MCF 10A (cell line): Measurements from ENCODE around the gene MMP28. TPM values are rescaled to one million over a fixed set of nuclear protein-coding genes. Genes with fewer than 3 reads are reported as not detected.

Source experiments
- BruUV-seq: library from RNA; stranded (reverse); fragments of 400-500 nt; replicated peaks from 2 replicates; lab custom pipeline; 2021; lab: Mats Ljungman, UMichigan
- CTCF ChIA-PET: fragments of 300-600 bp; sonication (Branson Sonifier 250); formaldehyde crosslinking; extraction: SDS; loops from one replicate; lab custom pipeline; 2021; ENCODE audit warnings: antibody characterized with exemption, inconsistent platforms; lab: Yijun Ruan, JAX
- POLR2A ChIA-PET: fragments of 300-600, 350-650 bp; sonication (Branson Sonifier 250); formaldehyde crosslinking; extraction: SDS; loops from one replicate; lab custom pipeline; 2020; ENCODE audit warnings: antibody characterized with exemption, inconsistent platforms; lab: Yijun Ruan, JAX
- DNase-seq: peaks from one replicate; pipeline ENCODE4 v3.0.0-alpha.2; 2018; ENCODE audit not compliant: unreplicated experiment
- H3K27ac Mint-ChIP-seq: one replicate; pipeline ENCODE4 v1.8.0; 2022; ENCODE audit warnings: mild to moderate bottlenecking, low read depth, mixed read lengths; ENCODE audit not compliant: unreplicated experiment
- H3K27me3 Mint-ChIP-seq: one replicate; pipeline ENCODE4 v1.8.0; 2022; ENCODE audit warnings: mixed read lengths; ENCODE audit not compliant: insufficient read depth, unreplicated experiment
- H3K36me3 Mint-ChIP-seq: one replicate; pipeline ENCODE4 v1.8.0; 2022; ENCODE audit warnings: mild to moderate bottlenecking, moderate library complexity, mixed read lengths; ENCODE audit not compliant: insufficient read depth, unreplicated experiment
- H3K4me1 Mint-ChIP-seq: one replicate; pipeline ENCODE4 v1.8.0; 2022; ENCODE audit warnings: mixed read lengths; ENCODE audit not compliant: insufficient read depth, unreplicated experiment
- H3K4me3 Mint-ChIP-seq: one replicate; pipeline ENCODE4 v1.8.0; 2022; ENCODE audit warnings: mild to moderate bottlenecking, moderate library complexity, mixed read lengths; ENCODE audit not compliant: unreplicated experiment
- H3K9me3 Mint-ChIP-seq: one replicate; pipeline ENCODE4 v1.8.0; 2022; ENCODE audit warnings: mixed read lengths; ENCODE audit not compliant: unreplicated experiment
- intact Hi-C: fragments of 100-400 bp; cut with micrococcal nuclease; formaldehyde crosslinking; loops from 2 replicates; pipeline ENCODE4 v1.14.1; 2022
- total RNA-seq: library from RNA; stranded (reverse); gene quantifications from 2 replicates; pipeline ENCODE4 v1.2.3, GENCODE V29; 2022
- TF ChIP-seq, protein P1 (sequence below): fragments of 200-600 bp; IDR thresholded peaks from one replicate; pipeline ENCODE4 v1.8.0; 2022; ENCODE audit warnings: antibody characterized with exemption, mild to moderate bottlenecking; ENCODE audit not compliant: unreplicated experiment

Gene MMP28
- total RNA-seq, 1 experiment from 2014 or later = 27.4 TPM

DNA sequence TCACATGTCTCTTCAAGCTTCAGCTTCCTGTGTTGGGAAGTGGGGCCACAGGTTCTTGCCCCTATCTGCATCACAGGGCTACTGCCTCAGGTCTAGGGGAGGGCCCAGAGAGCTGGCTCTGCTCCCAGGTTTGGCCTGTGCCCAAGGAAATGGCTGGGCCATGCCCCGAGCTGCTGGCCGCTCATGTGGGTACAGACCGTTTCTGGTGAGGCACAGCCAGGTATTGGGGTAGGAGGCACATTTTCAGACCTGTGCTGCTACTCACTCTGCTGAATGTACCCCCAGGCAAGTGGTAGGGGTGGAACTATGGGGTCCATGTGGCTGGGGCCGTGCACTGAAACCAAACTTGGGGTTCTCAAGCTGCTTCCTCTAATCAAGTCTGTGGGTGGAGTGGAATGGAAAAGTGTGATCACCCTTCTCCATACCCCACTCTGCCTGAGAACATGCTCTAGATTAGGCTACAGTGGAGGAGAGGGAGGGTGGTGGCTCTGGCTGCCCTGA lies 47.0 kb downstream of the MMP28 start:
- TF ChIP-seq, protein P1, sequence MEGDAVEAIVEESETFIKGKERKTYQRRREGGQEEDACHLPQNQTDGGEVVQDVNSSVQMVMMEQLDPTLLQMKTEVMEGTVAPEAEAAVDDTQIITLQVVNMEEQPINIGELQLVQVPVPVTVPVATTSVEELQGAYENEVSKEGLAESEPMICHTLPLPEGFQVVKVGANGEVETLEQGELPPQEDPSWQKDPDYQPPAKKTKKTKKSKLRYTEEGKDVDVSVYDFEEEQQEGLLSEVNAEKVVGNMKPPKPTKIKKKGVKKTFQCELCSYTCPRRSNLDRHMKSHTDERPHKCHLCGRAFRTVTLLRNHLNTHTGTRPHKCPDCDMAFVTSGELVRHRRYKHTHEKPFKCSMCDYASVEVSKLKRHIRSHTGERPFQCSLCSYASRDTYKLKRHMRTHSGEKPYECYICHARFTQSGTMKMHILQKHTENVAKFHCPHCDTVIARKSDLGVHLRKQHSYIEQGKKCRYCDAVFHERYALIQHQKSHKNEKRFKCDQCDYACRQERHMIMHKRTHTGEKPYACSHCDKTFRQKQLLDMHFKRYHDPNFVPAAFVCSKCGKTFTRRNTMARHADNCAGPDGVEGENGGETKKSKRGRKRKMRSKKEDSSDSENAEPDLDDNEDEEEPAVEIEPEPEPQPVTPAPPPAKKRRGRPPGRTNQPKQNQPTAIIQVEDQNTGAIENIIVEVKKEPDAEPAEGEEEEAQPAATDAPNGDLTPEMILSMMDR = no peak
- CTCF ChIA-PET = interaction anchor here (0.6 to 9.3 kb wide), 34 partner anchors 9 to 1870 kb away, joined by 3 to 150 read pairs (median 7); partner anchors contain the start of genes C17orf50, RASL10B and TAF15
- Mint-ChIP-seq H3K4me1 (peaks cover 10% of the 10 kb centered on the region), H3K9me3 (no peaks in the 10 kb centered on the region), H3K4me3 (no peak overlapping the region), H3K27me3 (peaks cover 8% of the 10 kb centered on the region), H3K27ac (no peak overlapping the region), H3K36me3 (peaks cover 4% of the 10 kb centered on the region)
- intact Hi-C loops = loop anchor here (5.0 to 10.0 kb wide), 4 partner anchors 84 to 1326 kb away; partner anchors contain the start of gene SLFN12L
- no TSS peak for BruUV-seq
- POLR2A ChIA-PET = interaction anchor here (0.6 to 2.6 kb wide), 7 partner anchors 9 to 602 kb away, joined by 3 to 16 read pairs (median 3); partner anchors contain the start of gene TAF15
- peak; percentile 83 for DNase-seq

DNA sequence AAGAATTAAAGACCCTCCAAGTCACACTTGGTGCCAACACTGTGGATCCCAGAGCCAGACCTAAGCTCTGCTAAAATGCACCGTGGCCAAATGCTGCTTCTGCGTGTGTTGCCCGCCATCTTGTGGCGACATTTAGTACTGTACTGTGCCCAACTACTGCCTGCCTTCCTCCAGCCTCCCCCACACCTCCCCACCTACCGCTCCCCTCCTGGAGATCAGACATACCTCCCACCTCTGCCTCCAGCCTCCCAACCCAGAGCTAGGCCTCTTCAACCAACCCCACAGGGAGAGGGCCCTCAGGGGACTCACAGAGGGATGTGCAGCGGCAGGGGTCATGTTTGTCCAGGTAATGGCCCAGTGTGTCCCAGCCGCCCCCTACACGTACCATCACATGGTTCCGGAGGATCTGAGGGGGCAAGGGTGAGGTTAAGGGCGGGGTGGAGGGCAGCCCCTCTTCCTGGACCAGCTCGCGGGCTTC lies 47.9 kb downstream of the MMP28 start:
- H3K4me3 Mint-ChIP-seq = no peak overlapping the region
- peaks cover 4% of the 10 kb centered on the region for H3K36me3 Mint-ChIP-seq
- no peak overlapping the region for H3K27ac Mint-ChIP-seq
- ChIA-PET POLR2A (interaction anchor here (0.6 to 2.6 kb wide), 8 partner anchors 9 to 602 kb away, joined by 3 to 16 read pairs (median 3); partner anchors contain the start of gene TAF15), CTCF (interaction anchor here (0.6 to 9.3 kb wide), 45 partner anchors 9 to 1221 kb away, joined by 3 to 150 read pairs (median 5); partner anchors contain the start of genes C17orf50, RASL10B and TAF15)
- peaks cover 10% of the 10 kb centered on the region for H3K4me1 Mint-ChIP-seq
- DNase-seq = peak; percentile 80
- intact Hi-C loops = loop anchor here (1.0 to 10.0 kb wide), 5 partner anchors 83 to 1325 kb away; partner anchors contain the start of gene SLFN12L
- TF ChIP-seq, protein P1 = peak; percentile 95
- BruUV-seq = no TSS peak
- no peaks in the 10 kb centered on the region for H3K9me3 Mint-ChIP-seq
- H3K27me3 Mint-ChIP-seq = peaks cover 16% of the 10 kb centered on the region

DNA sequence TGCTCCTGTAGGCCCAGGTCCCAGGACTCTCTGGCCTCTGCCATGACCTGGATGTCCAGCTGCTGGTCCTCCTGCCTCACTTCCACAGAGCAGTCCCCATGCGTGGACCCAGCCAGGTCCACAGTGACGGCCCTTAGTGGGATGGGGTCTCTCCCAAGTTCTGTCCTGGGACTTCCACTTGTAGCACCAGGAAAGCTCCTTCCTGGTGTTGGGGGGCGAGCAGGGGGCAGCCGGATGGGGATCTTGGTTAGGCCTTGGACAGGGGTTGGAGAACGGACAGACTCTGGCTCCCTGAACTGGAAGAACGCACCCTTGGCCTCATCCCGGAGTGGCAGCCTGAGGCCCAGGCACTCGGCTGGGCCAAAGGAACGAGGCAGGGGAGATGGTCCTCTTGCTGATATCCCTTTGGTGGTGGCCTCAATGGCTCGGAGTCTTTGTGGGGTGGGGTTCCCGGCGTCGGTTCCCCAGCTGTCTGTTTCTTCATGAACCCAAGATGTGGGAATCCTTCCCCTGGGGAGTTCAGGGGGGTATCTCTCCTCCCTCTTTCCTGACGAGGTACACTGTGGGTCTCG lies 49.6 kb downstream of the MMP28 start:
- no TSS peak for BruUV-seq
- Mint-ChIP-seq H3K9me3 (no peaks in the 10 kb centered on the region), H3K4me1 (peaks cover 10% of the 10 kb centered on the region), H3K36me3 (peaks cover 4% of the 10 kb centered on the region), H3K4me3 (no peak overlapping the region), H3K27me3 (peaks cover 32% of the 10 kb centered on the region), H3K27ac (no peak overlapping the region)
- TF ChIP-seq, protein P1 = no peak
- no peak for DNase-seq
- POLR2A ChIA-PET = no interaction called here
- CTCF ChIA-PET = interaction anchor here (0.6 to 9.3 kb wide), 9 partner anchors 9 to 812 kb away, joined by 3 to 150 read pairs (median 33); partner anchors contain the start of gene RASL10B
- intact Hi-C loops = loop anchor here (5.0 to 10.0 kb wide), 4 partner anchors 81 to 1324 kb away; partner anchors contain the start of gene SLFN12L

DNA sequence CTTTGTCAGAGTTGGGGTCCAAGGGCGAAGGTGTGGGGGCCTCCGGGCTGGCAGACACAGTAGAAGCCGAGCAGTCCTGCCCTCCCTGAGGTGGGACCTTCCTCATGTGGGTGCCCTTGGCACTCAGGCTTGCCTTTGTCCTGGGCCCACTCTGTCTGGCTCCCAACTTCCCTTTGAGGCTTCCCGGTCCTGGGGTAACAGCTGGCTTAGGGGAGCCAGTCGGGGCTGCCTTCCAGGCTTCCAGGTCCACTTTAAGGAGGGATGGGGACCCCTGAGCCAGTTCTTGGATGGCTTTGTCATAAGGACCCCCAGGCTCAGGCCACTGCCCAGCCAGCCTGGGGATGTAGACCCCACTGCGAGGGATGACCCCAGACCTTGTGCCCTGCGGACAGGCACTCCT lies 50.2 kb downstream of the MMP28 start:
- Mint-ChIP-seq H3K27ac (no peak overlapping the region), H3K9me3 (no peaks in the 10 kb centered on the region), H3K4me1 (peaks cover 10% of the 10 kb centered on the region), H3K36me3 (peaks cover 4% of the 10 kb centered on the region), H3K27me3 (peaks cover 36% of the 10 kb centered on the region), H3K4me3 (no peak overlapping the region)
- POLR2A ChIA-PET = no interaction called here
- CTCF ChIA-PET = interaction anchor here (0.5 to 9.3 kb wide), 7 partner anchors 18 to 817 kb away, joined by 3 to 150 read pairs (median 3); partner anchors contain the start of gene RASL10B
- intact Hi-C loops = loop anchor here (5.0 to 10.0 kb wide), 4 partner anchors 80 to 1323 kb away; partner anchors contain the start of gene SLFN12L
- TF ChIP-seq, protein P1 = no peak
- BruUV-seq = no TSS peak
- no peak for DNase-seq
